Prostate gland (tissue), 2 donors: ENCODE results near the gene PRKACB. TPM values are rescaled to one million over a fixed set of nuclear protein-coding genes. Genes with fewer than 3 reads are reported as not detected.

ENCODE experiments used
- DNase-seq: peaks from one replicate; pipeline ENCODE4 v3.0.0-alpha.2; 2019; ENCODE audit warnings: low spot score
- H3K27ac ChIP-seq, 2 donors: fragments of 200-600 bp; sonication (generic); 2 replicates each; pipeline ENCODE4 v1.5.1; 2017 to 2019
- H3K27me3 ChIP-seq: fragments of 200-600 bp; sonication (generic); replicated peaks from 2 replicates; pipeline ENCODE4 v1.5.1; 2019; ENCODE audit not compliant: insufficient read depth
- H3K36me3 ChIP-seq, 2 donors: fragments of 200-600 bp; sonication (generic); 1 replicate in 1 of 2; 2 replicates in 1 of 2; pipeline versions ENCODE4 v1.5.1 to v1.8.1; 2017 to 2019
- H3K4me1 ChIP-seq: fragments of 200-600 bp; sonication (generic); replicated peaks from 2 replicates; pipeline ENCODE4 v1.5.1; 2019
- H3K4me3 ChIP-seq, 2 donors: fragments of 200-600 bp; sonication (generic); 2 replicates each; pipeline ENCODE4 v1.5.1; 2017 to 2019
- H3K9me3 ChIP-seq: fragments of 200-600 bp; sonication (generic); 2 replicates; pipeline ENCODE4 v1.5.1; 2017
- CTCF ChIP-seq, 4 experiments: fragments of 200-600 bp in 2 of 4; fragments of 450-650 bp in 2 of 4; sonication (generic) in 2 of 4; IDR thresholded peaks; 1 replicate in 3 of 4; 2 replicates in 1 of 4; pipeline ENCODE4 v1.5.1; 2016 to 2019; ENCODE audit warnings: antibody characterized with exemption in 4 of 4, mild to moderate bottlenecking in 2 of 4, moderate library complexity in 2 of 4
- POLR2A ChIP-seq: fragments of 450-650 bp; IDR thresholded peaks from one replicate; pipeline ENCODE4 v1.6.1; 2016; ENCODE audit warnings: antibody characterized with exemption, mild to moderate bottlenecking
- POLR2AphosphoS5 ChIP-seq: sonication (generic); formaldehyde crosslinking; IDR thresholded peaks from one replicate; pipeline ENCODE4 v1.6.1; 2017; ENCODE audit warnings: antibody characterized with exemption
- WGBS: methylation state at CpG from one replicate; pipeline ENCODE4 v1.1.5; 2018; 5-methylcytosine and 5-hydroxymethylcytosine counted together
- intact Hi-C: fragments of 100-400 bp; cut with DNase I; formaldehyde crosslinking; loops from one replicate; pipeline ENCODE4 v1.14.2; 2022
- total RNA-seq, 2 donors: library from RNA; depleted of rRNA; stranded (reverse); fragments of >200 nt; gene quantifications; one replicate each; pipeline ENCODE4 v1.1.0, GENCODE V29; 2016

The PRKACB gene
- total RNA-seq, 2 donors from 2014 or later: 24.7 to 29.3 TPM

GRCh38 chr1:84162295-84162694, 18.2 kb downstream of the PRKACB start:
- Histone ChIP-seq H3K4me3 (no peak overlapping the region), H3K9me3 (no peaks in the 10 kb centered on the region), H3K36me3 (no peaks in the 10 kb centered on the region), H3K27me3 (no peaks in the 10 kb centered on the region), H3K4me1 (no peaks in the 10 kb centered on the region), H3K27ac (no peak overlapping the region)
- no peak for DNase-seq
- WGBS: 99% methylated on average over 2 of the region's 2 CpGs
- intact Hi-C loops: no loop called here
- TF ChIP-seq POLR2A (no peak), CTCF (IDR thresholded peaks at IDR 0.05) (no peak), POLR2AphosphoS5 (no peak)

GRCh38 chr1:84163123-84163931, 19.3 kb downstream of the PRKACB start:
- Histone ChIP-seq H3K4me1 (no peaks in the 10 kb centered on the region), H3K36me3 (no peaks in the 10 kb centered on the region), H3K27me3 (no peaks in the 10 kb centered on the region), H3K27ac (no peak overlapping the region), H3K9me3 (no peaks in the 10 kb centered on the region), H3K4me3 (no peak overlapping the region)
- DNase-seq: no peak
- 86% methylated on average over 7 of the region's 7 CpGs for WGBS
- intact Hi-C loops: no loop called here
- TF ChIP-seq CTCF (IDR thresholded peaks at IDR 0.05) (no peak), POLR2A (no peak), POLR2AphosphoS5 (no peak)

- Histone ChIP-seq H3K36me3 (no peaks in the 10 kb centered on the region), H3K4me1 (no peaks in the 10 kb centered on the region), H3K27me3 (no peaks in the 10 kb centered on the region), H3K4me3 (no peak overlapping the region), H3K9me3 (no peaks in the 10 kb centered on the region), H3K27ac (no peak overlapping the region)
- 79% methylated on average over 5 of the region's 5 CpGs for WGBS
- intact Hi-C loops: no loop called here
- TF ChIP-seq POLR2AphosphoS5 (no peak), POLR2A (no peak), CTCF (IDR thresholded peaks at IDR 0.05) (no peak)
- no peak for DNase-seq
These were observed 20.1 kb downstream of the PRKACB start for GRCh38 chr1:84164161-84164560.

GRCh38 chr1:84164567-84165021, 20.5 kb downstream of the PRKACB start:
- Histone ChIP-seq H3K4me3 (no peak overlapping the region), H3K27ac (no peak overlapping the region), H3K27me3 (no peaks in the 10 kb centered on the region), H3K36me3 (no peaks in the 10 kb centered on the region), H3K4me1 (no peaks in the 10 kb centered on the region), H3K9me3 (no peaks in the 10 kb centered on the region)
- TF ChIP-seq POLR2AphosphoS5: no peak
- TF ChIP-seq CTCF (IDR thresholded peaks at IDR 0.05): no peak
- TF ChIP-seq POLR2A: no peak
- WGBS: 75% methylated on average over 6 of the region's 6 CpGs
- intact Hi-C loops: no loop called here
- DNase-seq: no peak

GRCh38 chr1:84165601-84166000, 21.5 kb downstream of the PRKACB start:
- TF ChIP-seq POLR2A: no peak
- TF ChIP-seq CTCF (IDR thresholded peaks at IDR 0.05): no peak
- no peak for TF ChIP-seq POLR2AphosphoS5
- Histone ChIP-seq H3K36me3 (no peaks in the 10 kb centered on the region), H3K27me3 (no peaks in the 10 kb centered on the region), H3K9me3 (no peaks in the 10 kb centered on the region), H3K27ac (no peak overlapping the region), H3K4me1 (no peaks in the 10 kb centered on the region), H3K4me3 (no peak overlapping the region)
- WGBS: 93% methylated on average over 1 of the region's 1 CpG
- DNase-seq: no peak
- intact Hi-C loops: no loop called here
